ENCODE measurements around the gene MOB3B. TPM values are rescaled to one million over a fixed set of nuclear protein-coding genes. Genes with fewer than 3 reads are reported as not detected.

MOB3B gene
- total and polyA plus RNA-seq, 2 of the 13 experiments (the other 11 are each of a cell fraction or from before 2014, with no cell fraction given) = 0.03 to 0.09 TPM

DNA sequence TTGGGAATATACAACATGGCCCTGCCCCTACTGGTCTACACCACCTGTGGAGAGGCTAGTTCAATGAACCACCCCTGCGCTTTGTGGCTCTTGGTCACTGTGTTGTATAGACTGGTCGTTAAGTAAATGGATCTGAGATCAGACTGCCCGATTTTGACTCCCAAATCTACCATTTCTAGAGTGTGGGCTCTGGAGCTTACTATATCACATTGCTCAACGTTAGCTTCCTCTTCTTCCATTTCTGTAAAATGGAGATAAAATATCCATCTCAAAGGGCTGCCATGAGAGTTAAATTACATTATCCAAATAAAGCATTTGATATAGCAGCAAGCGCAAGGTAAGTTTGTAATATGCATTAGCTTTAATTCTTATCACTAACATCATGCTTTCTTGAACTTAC lies 58.2 kb downstream of the MOB3B start:
- Histone ChIP-seq H2AFZ (ENCODE audit: low read length) (no peak overlapping the region), H3K27ac (ENCODE audit: extremely low read length, insufficient read depth, low read length) (no peak overlapping the region), H3K9me3 (ENCODE audit: low read length) (no peaks in the 10 kb centered on the region), H4K20me1 (ENCODE audit: insufficient read depth, low read length) (no peaks in the 10 kb centered on the region), H3K4me3 (replicated peaks in 1 of 3; ENCODE audit: insufficient read depth in 1 of 3, low read depth in 2 of 3, low read length in 3 of 3) (no peak overlapping the region), H3K36me3 (replicated peaks in 1 of 2; ENCODE audit: control insufficient read depth in 1 of 2, insufficient read depth in 2 of 2, low read length in 2 of 2) (no peaks in the 10 kb centered on the region), H3K79me2 (ENCODE audit: insufficient read depth, low read length) (no peaks in the 10 kb centered on the region), H3K9ac (ENCODE audit: insufficient read depth, low read depth, low read length) (no peak overlapping the region), H3K4me2 (ENCODE audit: low read depth, low read length) (no peak overlapping the region), H3K27me3 (ENCODE audit: control insufficient read depth in 1 of 2, insufficient read depth in 2 of 2, low read length in 2 of 2) (0 out of 5 replicates have a peak, but pooled peaks cover 0 to 6% of the 10 kb centered on the region in 2 experiments), H3K4me1 (ENCODE audit: insufficient read depth, low read length) (no peaks in the 10 kb centered on the region)
- no peak for FAIRE-seq
- in situ Hi-C loops (cut with HindIII; ENCODE audit: extremely low pct_ligation_motif_present, low pct_unique_long_range_greater_than_20kb) (no loop called here), intact Hi-C loops (cut with micrococcal nuclease; ENCODE audit: unreplicated experiment) (no loop called here)
- BruUV-seq (replicated peaks) = no TSS peak
- whole genome bisulfite sequencing (ENCODE audit: low lambda C conversion rate) = 26% methylated on average over 5 of the region's 5 CpGs
- DNase-seq (ENCODE audit: low spot score) = no peak
- no peak for ATAC-seq
- ChIA-PET POLR2A (no interaction called here), CTCF (ENCODE audit: low intra/inter-chr PET ratio, low total read pairs) (no interaction called here)
- no peak for TF ChIP-seq ZNF292 (CRISPR knock-in tag; IDR thresholded peaks at IDR 0.05; ENCODE audit: borderline replicate concordance, low read depth)
- TF ChIP-seq HOXA3 (CRISPR knock-in tag; IDR thresholded peaks at IDR 0.05) = no peak
- TF ChIP-seq ZNF501 (CRISPR knock-in tag; IDR thresholded peaks at IDR 0.05) = no peak
- TF ChIP-seq ZNF12 (CRISPR knock-in tag; IDR thresholded peaks at IDR 0.05) = no peak
- TF ChIP-seq CBFB (CRISPR knock-in tag; IDR thresholded peaks at IDR 0.05) = no peak
- no peak for TF ChIP-seq ZNF616 (CRISPR knock-in tag; IDR thresholded peaks at IDR 0.05; ENCODE audit: low read depth)
- no peak for TF ChIP-seq ZSCAN25 (CRISPR knock-in tag; IDR thresholded peaks at IDR 0.05)
- no peak for TF ChIP-seq ZNF441 (CRISPR knock-in tag; IDR thresholded peaks at IDR 0.05; ENCODE audit: borderline replicate concordance)
- TF ChIP-seq ZBTB20 (CRISPR knock-in tag; IDR thresholded peaks at IDR 0.05; ENCODE audit: borderline replicate concordance, low read depth) = no peak
- no peak for TF ChIP-seq PAX8 (CRISPR knock-in tag; IDR thresholded peaks at IDR 0.05; ENCODE audit: borderline replicate concordance)
- TF ChIP-seq, protein P1, sequence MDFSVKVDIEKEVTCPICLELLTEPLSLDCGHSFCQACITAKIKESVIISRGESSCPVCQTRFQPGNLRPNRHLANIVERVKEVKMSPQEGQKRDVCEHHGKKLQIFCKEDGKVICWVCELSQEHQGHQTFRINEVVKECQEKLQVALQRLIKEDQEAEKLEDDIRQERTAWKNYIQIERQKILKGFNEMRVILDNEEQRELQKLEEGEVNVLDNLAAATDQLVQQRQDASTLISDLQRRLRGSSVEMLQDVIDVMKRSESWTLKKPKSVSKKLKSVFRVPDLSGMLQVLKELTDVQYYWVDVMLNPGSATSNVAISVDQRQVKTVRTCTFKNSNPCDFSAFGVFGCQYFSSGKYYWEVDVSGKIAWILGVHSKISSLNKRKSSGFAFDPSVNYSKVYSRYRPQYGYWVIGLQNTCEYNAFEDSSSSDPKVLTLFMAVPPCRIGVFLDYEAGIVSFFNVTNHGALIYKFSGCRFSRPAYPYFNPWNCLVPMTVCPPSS (IDR thresholded peaks at IDR 0.05) = no peak
- no peak for TF ChIP-seq ZSCAN30 (CRISPR knock-in tag; IDR thresholded peaks at IDR 0.05)
- no peak for TF ChIP-seq BHLHE40 (IDR thresholded peaks at IDR 0.05; ENCODE audit: low read length)
- TF ChIP-seq ARNT (IDR thresholded peaks at IDR 0.05) = no peak

Data from HepG2 (cell line).